Calu3 (cell line): ENCODE measurements around the gene TLN1. TPM values are rescaled to one million over a fixed set of nuclear protein-coding genes. Genes with fewer than 3 reads are reported as not detected.

Experiments
- BruUV-seq: library from RNA; stranded (reverse); fragments of 400-500 nt; replicated peaks from 2 replicates; lab custom pipeline; 2021; lab: Mats Ljungman, UMichigan
- CTCF ChIA-PET: fragments of 300-600 bp; sonication (Branson Sonifier 250); formaldehyde crosslinking; loops from one replicate; lab custom pipeline; 2022; ENCODE audit warnings: antibody characterized with exemption; lab: Charles Lee
- DNase-seq: peaks from one replicate; pipeline ENCODE4 v3.0.0; 2022
- H3K27ac Mint-ChIP-seq: one replicate; pipeline ENCODE4 v1.8.0; 2022; ENCODE audit warnings: mixed read lengths; ENCODE audit not compliant: unreplicated experiment
- H3K27me3 Mint-ChIP-seq: one replicate; pipeline ENCODE4 v1.8.0; 2022; ENCODE audit warnings: mixed read lengths; ENCODE audit not compliant: unreplicated experiment
- H3K36me3 Mint-ChIP-seq: one replicate; pipeline ENCODE4 v1.8.0; 2022; ENCODE audit warnings: mild to moderate bottlenecking, moderate library complexity, mixed read lengths; ENCODE audit not compliant: insufficient read depth, unreplicated experiment
- H3K4me1 Mint-ChIP-seq: one replicate; pipeline ENCODE4 v1.8.0; 2022; ENCODE audit warnings: mild to moderate bottlenecking, low read depth, mixed read lengths; ENCODE audit not compliant: unreplicated experiment
- H3K4me3 Mint-ChIP-seq: one replicate; pipeline ENCODE4 v1.8.0; 2022; ENCODE audit warnings: mild to moderate bottlenecking, low read depth, moderate library complexity, mixed read lengths; ENCODE audit not compliant: unreplicated experiment
- H3K9me3 Mint-ChIP-seq: one replicate; pipeline ENCODE4 v1.8.0; 2022; ENCODE audit warnings: low read depth, mixed read lengths; ENCODE audit not compliant: unreplicated experiment
- intact Hi-C: fragments of 100-400 bp; cut with micrococcal nuclease; formaldehyde crosslinking; loops from one replicate; pipeline ENCODE4 v1.10.0; 2022; ENCODE audit not compliant: unreplicated experiment
- total RNA-seq: library from RNA; stranded (reverse); gene quantifications from 2 replicates; pipeline ENCODE4 v1.2.3, GENCODE V29; 2022
- TF ChIP-seq, protein P1 (sequence below): fragments of 200-600 bp; IDR thresholded peaks from one replicate; pipeline ENCODE4 v1.8.0; 2022; ENCODE audit warnings: antibody characterized with exemption; ENCODE audit not compliant: unreplicated experiment

TLN1 gene
- total RNA-seq, 1 experiment from 2014 or later, result 98.7 TPM

DNA sequence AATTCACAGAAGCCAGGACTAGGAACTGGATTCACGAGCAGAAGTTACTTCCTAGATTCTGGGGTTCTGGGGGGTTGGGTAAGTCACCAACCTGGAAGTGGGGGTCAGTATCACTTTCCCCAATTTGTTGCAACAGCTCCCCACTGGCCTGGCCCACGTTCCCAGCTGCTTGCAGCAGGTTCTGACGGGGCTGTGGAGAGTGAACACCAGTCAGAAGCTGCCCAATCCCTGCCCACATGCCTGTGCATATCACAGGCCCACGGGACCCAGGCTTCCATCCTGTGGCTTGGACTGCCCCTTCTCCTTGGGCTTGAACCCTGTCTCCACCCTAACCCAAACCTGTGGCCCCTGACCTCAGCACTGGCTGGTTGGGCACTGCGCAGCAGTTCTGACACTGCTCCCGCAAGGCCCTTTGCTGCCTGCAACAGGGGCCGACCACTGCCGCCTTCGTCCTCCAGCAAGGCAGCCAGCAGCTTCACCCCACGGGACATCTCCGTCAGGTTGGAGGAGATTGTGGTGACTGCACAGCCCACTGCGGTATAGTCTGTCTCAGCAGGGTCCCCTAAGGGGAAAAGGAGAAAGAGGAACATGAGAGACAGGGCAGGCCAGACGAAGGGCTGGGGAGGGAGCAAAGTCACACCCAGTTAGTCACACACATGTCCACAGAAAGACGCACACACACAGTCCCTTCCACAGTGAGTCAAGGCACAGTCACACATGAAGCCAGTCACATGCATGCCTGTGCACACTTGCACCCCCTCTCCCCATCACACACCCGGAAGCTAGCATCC, 13.1 kb downstream of the TLN1 start:
- intact Hi-C loops, result no loop called here
- no peaks in the 10 kb centered on the region for H3K27me3 Mint-ChIP-seq
- BruUV-seq, result no TSS peak
- H3K9me3 Mint-ChIP-seq, result no peaks in the 10 kb centered on the region
- CTCF ChIA-PET, result no interaction called here
- no peaks in the 10 kb centered on the region for H3K4me1 Mint-ChIP-seq
- H3K36me3 Mint-ChIP-seq, result peaks cover 28% of the 10 kb centered on the region
- no peak overlapping the region for H3K4me3 Mint-ChIP-seq
- TF ChIP-seq, protein P1, sequence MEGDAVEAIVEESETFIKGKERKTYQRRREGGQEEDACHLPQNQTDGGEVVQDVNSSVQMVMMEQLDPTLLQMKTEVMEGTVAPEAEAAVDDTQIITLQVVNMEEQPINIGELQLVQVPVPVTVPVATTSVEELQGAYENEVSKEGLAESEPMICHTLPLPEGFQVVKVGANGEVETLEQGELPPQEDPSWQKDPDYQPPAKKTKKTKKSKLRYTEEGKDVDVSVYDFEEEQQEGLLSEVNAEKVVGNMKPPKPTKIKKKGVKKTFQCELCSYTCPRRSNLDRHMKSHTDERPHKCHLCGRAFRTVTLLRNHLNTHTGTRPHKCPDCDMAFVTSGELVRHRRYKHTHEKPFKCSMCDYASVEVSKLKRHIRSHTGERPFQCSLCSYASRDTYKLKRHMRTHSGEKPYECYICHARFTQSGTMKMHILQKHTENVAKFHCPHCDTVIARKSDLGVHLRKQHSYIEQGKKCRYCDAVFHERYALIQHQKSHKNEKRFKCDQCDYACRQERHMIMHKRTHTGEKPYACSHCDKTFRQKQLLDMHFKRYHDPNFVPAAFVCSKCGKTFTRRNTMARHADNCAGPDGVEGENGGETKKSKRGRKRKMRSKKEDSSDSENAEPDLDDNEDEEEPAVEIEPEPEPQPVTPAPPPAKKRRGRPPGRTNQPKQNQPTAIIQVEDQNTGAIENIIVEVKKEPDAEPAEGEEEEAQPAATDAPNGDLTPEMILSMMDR, result no peak
- DNase-seq, result no peak
- H3K27ac Mint-ChIP-seq, result no peak overlapping the region

DNA sequence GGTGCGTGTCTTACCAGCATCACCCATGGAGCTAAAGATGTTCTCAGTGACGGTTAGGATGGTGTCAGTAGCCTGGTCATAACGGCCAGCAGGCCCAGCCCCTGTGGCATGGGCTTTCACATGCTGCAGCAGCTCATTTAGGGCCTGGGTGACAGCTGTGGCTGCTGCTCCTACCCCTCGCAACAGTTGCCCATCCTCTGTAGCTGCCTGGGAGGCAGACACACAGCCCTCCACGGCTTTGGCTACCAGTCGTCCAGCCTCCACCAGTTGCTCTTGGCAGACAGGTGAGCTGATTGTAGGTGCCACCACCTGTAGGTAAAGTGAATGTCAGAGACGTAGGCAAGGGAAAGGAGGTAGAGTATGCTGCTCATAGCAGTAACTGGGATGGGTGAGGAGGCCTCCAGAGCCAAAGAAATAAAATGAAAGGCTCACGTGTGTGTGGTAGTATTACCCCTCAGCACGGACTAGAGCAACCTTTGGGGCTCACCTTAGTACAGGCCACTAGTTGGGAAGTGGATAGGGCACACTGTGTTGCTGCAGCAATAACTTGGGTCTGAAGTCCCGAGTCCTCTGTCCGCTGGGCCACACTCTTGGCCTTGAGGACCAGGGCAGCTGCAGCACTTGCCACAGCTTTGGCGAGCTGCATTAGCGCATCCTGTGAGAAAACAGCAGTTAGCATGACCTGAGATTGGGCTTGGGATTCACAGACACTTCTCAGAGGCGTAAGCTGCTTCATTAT, 14.7 kb downstream of the TLN1 start:
- Mint-ChIP-seq H3K36me3 (peaks cover 37% of the 10 kb centered on the region), H3K9me3 (no peaks in the 10 kb centered on the region), H3K4me3 (no peak overlapping the region), H3K27ac (no peak overlapping the region), H3K4me1 (no peaks in the 10 kb centered on the region), H3K27me3 (no peaks in the 10 kb centered on the region)
- CTCF ChIA-PET, result no interaction called here
- no TSS peak for BruUV-seq
- no peak for DNase-seq
- intact Hi-C loops, result no loop called here
- TF ChIP-seq, protein P1, result no peak

DNA sequence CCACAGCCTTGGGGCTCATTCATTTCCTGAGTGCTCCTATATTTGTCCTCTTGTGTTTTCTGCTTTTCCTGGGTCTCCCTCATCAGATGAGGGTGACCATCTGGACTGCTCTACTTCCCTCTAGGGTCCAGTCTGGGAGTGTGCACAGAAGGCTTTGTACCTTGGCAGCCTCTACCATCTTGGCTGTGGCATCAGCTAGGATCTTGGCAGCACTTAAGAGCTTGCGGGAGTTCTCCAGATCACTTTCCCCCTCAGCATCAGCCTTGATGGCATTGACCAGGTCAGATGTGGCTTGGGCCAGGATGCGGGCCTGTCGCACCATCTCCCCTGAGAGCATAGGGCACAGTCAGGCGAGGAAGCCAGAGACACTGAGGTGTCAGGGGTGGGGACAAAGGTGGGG, 15.8 kb downstream of the TLN1 start:
- no TSS peak for BruUV-seq
- no peak overlapping the region for H3K4me3 Mint-ChIP-seq
- intact Hi-C loops, result no loop called here
- CTCF ChIA-PET, result no interaction called here
- H3K9me3 Mint-ChIP-seq, result no peaks in the 10 kb centered on the region
- H3K36me3 Mint-ChIP-seq, result peaks cover 44% of the 10 kb centered on the region
- no peaks in the 10 kb centered on the region for H3K27me3 Mint-ChIP-seq
- no peak for DNase-seq
- H3K27ac Mint-ChIP-seq, result no peak overlapping the region
- TF ChIP-seq, protein P1, result no peak
- H3K4me1 Mint-ChIP-seq, result no peaks in the 10 kb centered on the region

DNA sequence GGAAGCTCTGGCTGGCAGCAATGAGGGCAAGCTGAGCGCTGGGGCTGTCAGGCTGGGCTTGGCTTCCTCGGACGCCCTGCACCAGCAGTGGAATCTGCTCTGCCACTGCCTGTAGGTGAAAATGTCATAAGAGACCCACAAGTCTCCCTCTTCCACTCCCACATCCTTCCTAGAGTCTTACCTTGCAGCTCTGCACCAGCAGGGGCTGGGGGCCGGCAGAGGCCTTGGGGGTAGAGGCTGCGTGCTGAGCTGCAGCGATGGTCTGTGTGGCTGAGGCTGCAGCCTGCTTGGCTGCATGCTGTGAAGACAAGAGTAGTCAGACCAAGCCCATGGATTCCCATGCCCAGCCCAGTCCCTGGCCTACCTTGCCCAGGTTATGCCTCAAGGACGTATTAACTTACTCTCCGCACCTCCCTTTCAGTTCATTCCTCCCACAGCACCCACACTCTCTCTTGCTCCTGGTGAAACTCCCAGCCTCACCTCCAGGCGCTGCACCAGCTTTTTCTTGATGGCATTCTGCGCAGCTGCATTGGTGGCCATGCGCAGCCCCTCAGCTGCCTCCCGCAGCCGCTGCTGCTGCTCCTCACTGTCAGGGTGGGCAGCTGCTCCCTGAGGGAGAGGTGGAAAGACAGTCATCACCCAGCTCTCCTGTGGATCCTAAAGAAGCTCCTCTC, 17.3 kb downstream of the TLN1 start:
- H3K4me3 Mint-ChIP-seq, result no peak overlapping the region
- peaks cover 44% of the 10 kb centered on the region for H3K36me3 Mint-ChIP-seq
- H3K27ac Mint-ChIP-seq, result no peak overlapping the region
- no peaks in the 10 kb centered on the region for H3K27me3 Mint-ChIP-seq
- BruUV-seq, result no TSS peak
- H3K4me1 Mint-ChIP-seq, result no peaks in the 10 kb centered on the region
- TF ChIP-seq, protein P1, result no peak
- CTCF ChIA-PET, result no interaction called here
- no peaks in the 10 kb centered on the region for H3K9me3 Mint-ChIP-seq
- intact Hi-C loops, result no loop called here
- DNase-seq, result no peak
